ENCODE results near the gene CALM3. TPM values are rescaled to one million over a fixed set of nuclear protein-coding genes. Genes with fewer than 3 reads are reported as not detected.

CALM3 gene
- total RNA-seq, 1 donor from 2014 or later, result 231 TPM

- Mint-ChIP-seq H3K4me1 (no peaks in the 10 kb centered on the region), H3K27ac (no peak overlapping the region)
These were observed 9.3 kb upstream of the CALM3 start for GRCh38 chr19:46591870-46592269.

GRCh38 chr19:46596008-46596407 lies 5.1 kb upstream of the CALM3 start:
- Mint-ChIP-seq H3K4me1 (no peaks in the 10 kb centered on the region), H3K27ac (no peak overlapping the region), H3K4me3 (no peak overlapping the region), H3K27me3 (ENCODE audit: low read depth) (no peaks in the 10 kb centered on the region), H3K9me3 (peaks cover 37% of the 10 kb centered on the region), H3K36me3 (peaks cover 5% of the 10 kb centered on the region)
- no peak for DNase-seq (ENCODE audit: low spot score in 2 of 2, unreplicated experiment in 2 of 2)
- no peak for TF ChIP-seq CTCF (IDR thresholded peaks at IDR 0.05; ENCODE audit: unreplicated experiment)

More at GRCh38 chr19:46591870-46592269, 9.3 kb upstream of the CALM3 start:
- no peak for DNase-seq (ENCODE audit: low spot score in 2 of 2, unreplicated experiment in 2 of 2)
- TF ChIP-seq CTCF (IDR thresholded peaks at IDR 0.05; ENCODE audit: unreplicated experiment), result no peak
- H3K27me3 Mint-ChIP-seq (ENCODE audit: low read depth), result peaks cover 4% of the 10 kb centered on the region
- H3K36me3 Mint-ChIP-seq, result no peaks in the 10 kb centered on the region
- H3K4me3 Mint-ChIP-seq, result no peak overlapping the region
- H3K9me3 Mint-ChIP-seq, result peaks cover 15% of the 10 kb centered on the region

- no peak overlapping the region for H3K4me3 Mint-ChIP-seq
- H3K4me1 Mint-ChIP-seq, result peaks cover 15% of the 10 kb centered on the region
- DNase-seq (ENCODE audit: low spot score in 2 of 2, unreplicated experiment in 2 of 2), result no peak
These were observed 2.7 kb upstream of the CALM3 start for GRCh38 chr19:46598372-46598917.

DNA sequence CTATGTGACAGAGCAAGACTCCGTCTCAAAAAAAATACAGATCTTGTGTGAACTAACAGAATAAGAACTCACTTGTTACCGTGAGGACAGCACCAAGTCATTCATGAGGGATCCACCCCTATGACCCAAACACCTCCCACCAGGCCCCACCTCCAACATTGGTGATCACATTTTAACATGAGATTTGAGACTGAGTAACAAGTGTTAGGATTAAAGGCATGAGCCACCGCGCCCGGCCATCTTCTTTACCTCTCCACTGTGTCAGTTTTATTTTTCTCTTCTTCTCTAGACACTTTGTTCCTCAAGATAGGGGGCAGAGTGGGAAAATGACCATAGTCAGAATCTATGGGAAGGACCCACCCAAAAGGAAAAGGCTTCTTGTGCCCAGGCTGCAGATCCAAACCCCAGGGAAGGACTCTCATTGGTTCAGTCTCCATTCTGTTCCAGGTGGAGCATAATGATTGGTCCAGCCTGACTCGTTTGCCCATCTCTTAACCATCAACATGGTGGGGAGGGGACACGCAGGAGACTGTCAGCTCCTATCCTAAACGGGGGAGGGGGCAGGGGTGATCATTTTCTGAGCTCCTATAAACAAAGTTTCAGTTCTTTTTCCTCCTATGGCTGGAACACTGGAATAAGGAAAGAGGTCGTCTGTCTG lies 1.3 kb upstream of the CALM3 start:
- Mint-ChIP-seq H3K36me3 (peaks cover 5% of the 10 kb centered on the region), H3K27ac (peak overlapping the region; percentile 100), H3K9me3 (peaks cover 31% of the 10 kb centered on the region), H3K4me3 (peak overlapping the region; percentile 99), H3K4me1 (peaks cover 21% of the 10 kb centered on the region), H3K27me3 (ENCODE audit: low read depth) (no peaks in the 10 kb centered on the region)
- DNase-seq (ENCODE audit: low spot score in 2 of 2, unreplicated experiment in 2 of 2), result no peak
- no peak for TF ChIP-seq CTCF (IDR thresholded peaks at IDR 0.05; ENCODE audit: unreplicated experiment)

More at GRCh38 chr19:46598372-46598917, 2.7 kb upstream of the CALM3 start:
- Mint-ChIP-seq H3K9me3 (peaks cover 33% of the 10 kb centered on the region), H3K27me3 (ENCODE audit: low read depth) (no peaks in the 10 kb centered on the region), H3K27ac (no peak overlapping the region), H3K36me3 (peaks cover 5% of the 10 kb centered on the region)
- TF ChIP-seq CTCF (IDR thresholded peaks at IDR 0.05; ENCODE audit: unreplicated experiment), result no peak

DNA sequence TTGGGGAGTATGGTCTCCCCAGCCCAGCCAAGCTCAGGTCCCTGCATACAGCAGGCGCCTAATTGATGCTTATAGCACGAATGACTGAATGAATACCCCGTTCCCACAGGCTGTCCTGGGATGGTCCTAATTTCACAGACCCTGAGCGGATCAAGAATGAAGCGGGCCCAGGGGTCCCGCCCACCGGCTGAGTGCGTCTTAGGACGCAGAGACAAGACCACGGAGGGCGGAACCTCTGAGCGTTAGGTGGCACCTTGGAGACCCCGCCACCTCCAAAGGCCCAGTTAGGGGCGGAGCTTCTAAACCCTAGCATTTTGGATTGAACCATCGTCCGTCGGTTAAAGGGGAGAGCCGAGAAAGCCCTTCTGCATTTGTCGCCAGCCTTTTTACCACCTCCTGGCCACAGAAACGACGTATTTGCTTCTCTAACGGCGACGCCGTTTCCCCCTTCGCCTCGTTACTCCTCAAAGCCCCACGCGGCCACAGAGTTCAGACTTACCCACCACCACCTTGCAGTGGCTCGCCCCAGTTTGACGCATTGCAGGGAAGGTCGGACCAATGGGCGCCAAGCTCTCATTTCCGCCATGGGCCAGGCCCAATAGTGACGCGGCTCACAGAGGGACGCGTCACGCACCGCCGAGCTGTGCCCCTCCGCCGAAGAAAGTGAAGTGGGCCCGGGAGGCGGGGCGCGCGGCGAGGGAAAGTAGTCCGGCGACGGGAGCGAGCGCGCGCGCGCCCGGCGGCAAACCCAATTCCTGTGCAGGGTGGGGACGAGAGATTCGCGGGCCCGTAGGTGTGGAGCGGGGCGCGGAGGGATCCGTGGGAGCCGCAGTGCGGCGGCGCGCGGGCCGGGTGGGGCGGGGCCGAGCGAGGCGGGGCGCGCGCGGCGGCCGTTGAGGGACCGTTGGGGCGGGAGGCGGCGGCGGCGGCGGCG lies 479 bp upstream of the CALM3 start:
- no peak for TF ChIP-seq CTCF (IDR thresholded peaks at IDR 0.05; ENCODE audit: unreplicated experiment)
- no peaks in the 10 kb centered on the region for H3K27me3 Mint-ChIP-seq (ENCODE audit: low read depth)
- peak overlapping the region; percentile 99 for H3K4me3 Mint-ChIP-seq
- peaks cover 26% of the 10 kb centered on the region for H3K9me3 Mint-ChIP-seq
- peaks cover 21% of the 10 kb centered on the region for H3K4me1 Mint-ChIP-seq
- peak overlapping the region; percentile 100 for H3K27ac Mint-ChIP-seq
- H3K36me3 Mint-ChIP-seq, result peaks cover 5% of the 10 kb centered on the region
- peak; percentile 96 to 99 for DNase-seq (ENCODE audit: low spot score in 2 of 2, unreplicated experiment in 2 of 2)
